ENCODE results near the gene LGI2.

Gene LGI2

DNA sequence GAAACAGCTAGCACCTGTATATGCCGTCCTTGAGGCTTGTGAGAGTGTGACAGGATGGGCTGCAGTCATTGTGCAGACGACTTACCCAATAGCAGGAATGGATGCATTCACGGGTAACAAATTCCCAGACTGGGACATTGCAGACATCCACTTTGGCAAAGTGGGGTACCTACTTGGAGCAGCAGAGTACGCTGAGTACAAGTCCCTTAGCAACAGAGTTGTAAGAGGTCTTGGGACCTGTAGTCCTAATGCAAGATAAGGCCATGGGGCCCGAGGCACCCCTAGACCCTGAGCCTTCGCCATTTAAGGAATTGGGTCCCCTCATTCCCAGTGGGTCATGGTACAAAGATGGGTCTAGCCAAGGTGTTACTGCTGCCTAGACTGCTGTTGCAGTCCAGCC lies 62.5 kb downstream of the LGI2 start:
- Histone ChIP-seq H3K79me2 (ENCODE audit: low read length) (no peaks in the 10 kb centered on the region), H3K9ac (ENCODE audit: low read length) (no peak overlapping the region), H4K20me1 (ENCODE audit: insufficient read depth, low read length) (no peaks in the 10 kb centered on the region), H3K27ac (ENCODE audit: low read length) (no peak overlapping the region), H3K27me3 (replicated peaks; ENCODE audit: insufficient read depth, low read length) (no peaks in the 10 kb centered on the region), H3F3A (ENCODE audit: insufficient read depth, low read length) (no peaks in the 10 kb centered on the region), H3K4me2 (ENCODE audit: low read depth, low read length) (no peak overlapping the region), H3K4me1 (ENCODE audit: low read length) (peaks cover 7% of the 10 kb centered on the region; the same call in 1 of the 2 replicates), H3K36me3 (replicated peaks; ENCODE audit: insufficient read depth, low read length) (no peaks in the 10 kb centered on the region), H3K4me3 (ENCODE audit: low read length) (no peak overlapping the region), H3K9me2 (replicated peaks; ENCODE audit: insufficient read depth, low read length) (no peaks in the 10 kb centered on the region), H3K9me3 (replicated peaks; ENCODE audit: insufficient read depth, low read length) (no peaks in the 10 kb centered on the region), H2AFZ (ENCODE audit: low read length) (no peak overlapping the region)
- DNase-seq = no peak
- TF ChIP-seq EZH2 (optimal IDR thresholded peaks at IDR 0.05; ENCODE audit: low read depth, low read length) (no peak), EZH2phosphoT487 (IDR thresholded peaks at IDR 0.05; ENCODE audit: low read length) (no peak)
- TF ChIP-seq, protein P1, sequence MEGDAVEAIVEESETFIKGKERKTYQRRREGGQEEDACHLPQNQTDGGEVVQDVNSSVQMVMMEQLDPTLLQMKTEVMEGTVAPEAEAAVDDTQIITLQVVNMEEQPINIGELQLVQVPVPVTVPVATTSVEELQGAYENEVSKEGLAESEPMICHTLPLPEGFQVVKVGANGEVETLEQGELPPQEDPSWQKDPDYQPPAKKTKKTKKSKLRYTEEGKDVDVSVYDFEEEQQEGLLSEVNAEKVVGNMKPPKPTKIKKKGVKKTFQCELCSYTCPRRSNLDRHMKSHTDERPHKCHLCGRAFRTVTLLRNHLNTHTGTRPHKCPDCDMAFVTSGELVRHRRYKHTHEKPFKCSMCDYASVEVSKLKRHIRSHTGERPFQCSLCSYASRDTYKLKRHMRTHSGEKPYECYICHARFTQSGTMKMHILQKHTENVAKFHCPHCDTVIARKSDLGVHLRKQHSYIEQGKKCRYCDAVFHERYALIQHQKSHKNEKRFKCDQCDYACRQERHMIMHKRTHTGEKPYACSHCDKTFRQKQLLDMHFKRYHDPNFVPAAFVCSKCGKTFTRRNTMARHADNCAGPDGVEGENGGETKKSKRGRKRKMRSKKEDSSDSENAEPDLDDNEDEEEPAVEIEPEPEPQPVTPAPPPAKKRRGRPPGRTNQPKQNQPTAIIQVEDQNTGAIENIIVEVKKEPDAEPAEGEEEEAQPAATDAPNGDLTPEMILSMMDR (IDR thresholded peaks at IDR 0.05; ENCODE audit: low read length) = no peak

DNA sequence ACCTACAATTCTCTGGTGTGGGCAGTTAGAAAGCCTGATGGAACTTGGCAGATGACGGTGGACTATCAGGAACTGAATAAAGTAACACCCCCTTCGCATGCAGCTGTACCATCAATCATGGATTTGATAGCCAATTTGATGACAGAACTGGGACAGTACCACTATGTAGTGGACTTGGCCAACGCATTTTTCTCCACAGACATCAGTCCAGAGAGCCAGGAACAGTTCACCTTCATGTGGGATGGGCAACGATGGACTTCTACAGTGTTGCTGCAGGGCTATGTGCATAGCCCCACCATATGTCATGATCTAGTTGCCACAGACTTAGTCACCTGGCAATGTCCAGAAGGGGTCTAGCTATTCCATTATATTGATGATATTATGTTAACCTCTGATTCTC lies 63.4 kb downstream of the LGI2 start:
- Histone ChIP-seq H3K27ac (ENCODE audit: low read length) (no peak overlapping the region), H3F3A (ENCODE audit: insufficient read depth, low read length) (no peaks in the 10 kb centered on the region), H3K9me3 (replicated peaks; ENCODE audit: insufficient read depth, low read length) (no peaks in the 10 kb centered on the region), H3K9ac (ENCODE audit: low read length) (no peak overlapping the region), H3K36me3 (replicated peaks; ENCODE audit: insufficient read depth, low read length) (no peaks in the 10 kb centered on the region), H3K27me3 (replicated peaks; ENCODE audit: insufficient read depth, low read length) (no peaks in the 10 kb centered on the region), H2AFZ (ENCODE audit: low read length) (no peak overlapping the region), H3K4me3 (ENCODE audit: low read length) (no peak overlapping the region), H4K20me1 (ENCODE audit: insufficient read depth, low read length) (no peaks in the 10 kb centered on the region), H3K4me2 (ENCODE audit: low read depth, low read length) (peak overlapping the region; percentile 21; the same call in 1 of the 2 replicates), H3K9me2 (replicated peaks; ENCODE audit: insufficient read depth, low read length) (no peaks in the 10 kb centered on the region), H3K79me2 (ENCODE audit: low read length) (no peaks in the 10 kb centered on the region), H3K4me1 (ENCODE audit: low read length) (peaks cover 7% of the 10 kb centered on the region; the same call in 1 of the 2 replicates)
- TF ChIP-seq EZH2 (optimal IDR thresholded peaks at IDR 0.05; ENCODE audit: low read depth, low read length) (no peak), EZH2phosphoT487 (IDR thresholded peaks at IDR 0.05; ENCODE audit: low read length) (no peak)
- TF ChIP-seq, protein P1 (IDR thresholded peaks at IDR 0.05; ENCODE audit: low read length) = no peak
- no peak for DNase-seq

DNA sequence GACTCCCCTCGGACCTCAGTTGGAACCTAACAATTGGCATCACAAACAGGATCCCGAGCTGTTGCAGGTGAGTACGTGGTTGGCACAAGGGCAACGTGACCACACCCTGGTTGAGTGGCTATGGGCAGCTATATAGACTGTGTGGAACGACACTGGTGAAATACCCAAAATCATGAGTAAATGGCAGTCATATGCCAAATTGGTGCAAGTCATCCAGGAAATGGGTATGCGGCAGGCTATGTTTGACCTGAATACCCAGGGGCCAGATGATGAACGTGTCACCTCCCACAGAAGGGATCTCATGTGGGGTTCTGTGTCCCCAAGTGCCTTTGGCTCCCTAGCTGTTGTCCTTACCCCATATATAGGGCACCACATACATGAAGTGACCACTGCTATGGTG lies 64.7 kb downstream of the LGI2 start:
- Histone ChIP-seq H2AFZ (ENCODE audit: low read length) (no peak overlapping the region), H3K4me2 (ENCODE audit: low read depth, low read length) (no peak overlapping the region), H3K9ac (ENCODE audit: low read length) (no peak overlapping the region), H3K27ac (ENCODE audit: low read length) (no peak overlapping the region), H3K9me3 (replicated peaks; ENCODE audit: insufficient read depth, low read length) (no peaks in the 10 kb centered on the region), H3K27me3 (replicated peaks; ENCODE audit: insufficient read depth, low read length) (no peaks in the 10 kb centered on the region), H3K9me2 (replicated peaks; ENCODE audit: insufficient read depth, low read length) (no peaks in the 10 kb centered on the region), H3K36me3 (replicated peaks; ENCODE audit: insufficient read depth, low read length) (no peaks in the 10 kb centered on the region), H3K4me1 (ENCODE audit: low read length) (peaks cover 7% of the 10 kb centered on the region; the same call in 1 of the 2 replicates), H3K4me3 (ENCODE audit: low read length) (no peak overlapping the region), H3F3A (ENCODE audit: insufficient read depth, low read length) (no peaks in the 10 kb centered on the region), H4K20me1 (ENCODE audit: insufficient read depth, low read length) (no peaks in the 10 kb centered on the region), H3K79me2 (ENCODE audit: low read length) (no peaks in the 10 kb centered on the region)
- DNase-seq = no peak
- TF ChIP-seq EZH2 (optimal IDR thresholded peaks at IDR 0.05; ENCODE audit: low read depth, low read length) = no peak
- no peak for TF ChIP-seq EZH2phosphoT487 (IDR thresholded peaks at IDR 0.05; ENCODE audit: low read length)
- TF ChIP-seq, protein P1 (IDR thresholded peaks at IDR 0.05; ENCODE audit: low read length) = no peak

Measured in MM.1S (cell line).